Liver (tissue), 9 donors: ENCODE measurements around the gene SLC25A26. TPM values are rescaled to one million over a fixed set of nuclear protein-coding genes. Genes with fewer than 3 reads are reported as not detected.

Experiments
- DNase-seq: peaks from one replicate; pipeline ENCODE4 v3.0.0-alpha.2; 2017; ENCODE audit warnings: low spot score
- H3K27ac ChIP-seq, 2 donors: one replicate each; pipeline ENCODE4 v1.7.0; 2013; ENCODE audit warnings: inconsistent platforms in 2 of 2, low read length in 2 of 2, control low read depth in 1 of 2, low read depth in 1 of 2, mild to moderate bottlenecking in 1 of 2
- H3K27me3 ChIP-seq, 4 donors: one replicate each; pipeline versions ENCODE4 v1.6.1 to v1.7.0; 2013; ENCODE audit warnings: low read length in 3 of 4, inconsistent platforms in 1 of 4, mild to moderate bottlenecking in 1 of 4, moderate library complexity in 1 of 4; ENCODE audit not compliant: control insufficient read depth in 4 of 4, insufficient read depth in 4 of 4
- H3K36me3 ChIP-seq, 4 donors: one replicate each; pipeline versions ENCODE4 v1.6.1 to v1.7.0; 2013; ENCODE audit warnings: low read length in 3 of 4, mild to moderate bottlenecking in 3 of 4, low read depth in 1 of 4, moderate library complexity in 1 of 4; ENCODE audit not compliant: control insufficient read depth in 4 of 4, insufficient read depth in 3 of 4
- H3K4me1 ChIP-seq, 4 donors: one replicate each; pipeline versions ENCODE4 v1.6.1 to v1.7.0; 2013; ENCODE audit warnings: low read length in 3 of 4, mild to moderate bottlenecking in 3 of 4, moderate library complexity in 1 of 4; ENCODE audit not compliant: control insufficient read depth in 4 of 4, insufficient read depth in 4 of 4
- H3K4me3 ChIP-seq, 3 donors: one replicate each; pipeline versions ENCODE4 v1.6.1 to v1.7.0; 2013; ENCODE audit warnings: low read length in 3 of 3, control low read depth in 1 of 3, low read depth in 1 of 3, mild to moderate bottlenecking in 1 of 3
- H3K9ac ChIP-seq, 2 donors: one replicate each; pipeline ENCODE4 v1.7.0; 2013; ENCODE audit warnings: low read length in 2 of 2, mild to moderate bottlenecking in 2 of 2, moderate library complexity in 2 of 2, control low read depth in 1 of 2, low read depth in 1 of 2
- H3K9me3 ChIP-seq, 4 donors: one replicate each; pipeline versions ENCODE4 v1.6.1 to v1.7.0; 2013; ENCODE audit warnings: low read length in 3 of 4; ENCODE audit not compliant: control insufficient read depth in 4 of 4
- EGR1 ChIP-seq, 2 donors: IDR thresholded peaks; 2 replicates each; pipeline ENCODE4 v1.6.1; 2016 to 2018; ENCODE audit warnings: antibody characterized with exemption in 2 of 2, low read depth in 2 of 2
- FOXA2 ChIP-seq: IDR thresholded peaks from 2 replicates; pipeline ENCODE4 v1.6.1; 2016; ENCODE audit warnings: antibody characterized with exemption
- GABPA ChIP-seq, 2 donors: IDR thresholded peaks in 1 of 2; conservative IDR thresholded peaks in 1 of 2; 2 replicates each; pipeline ENCODE4 v1.6.1; 2016; ENCODE audit warnings: antibody characterized with exemption in 2 of 2, mild to moderate bottlenecking in 1 of 2, moderate library complexity in 1 of 2
- HNF4A ChIP-seq, 2 donors: conservative IDR thresholded peaks; 2 replicates each; pipeline ENCODE4 v1.6.1; 2016; ENCODE audit warnings: antibody characterized with exemption in 2 of 2, mild to moderate bottlenecking in 2 of 2
- HNF4G ChIP-seq: IDR thresholded peaks from 2 replicates; pipeline ENCODE4 v1.6.1; 2016; ENCODE audit warnings: antibody characterized with exemption
- JUND ChIP-seq, 2 donors: IDR thresholded peaks; 2 replicates each; pipeline ENCODE4 v1.6.1; 2016; ENCODE audit warnings: antibody characterized with exemption in 2 of 2
- NR2F2 ChIP-seq: IDR thresholded peaks from 2 replicates; pipeline ENCODE4 v1.6.1; 2016; ENCODE audit warnings: antibody characterized with exemption
- RAD21 ChIP-seq, 2 donors: IDR thresholded peaks; 2 replicates each; pipeline ENCODE4 v1.6.1; 2016; ENCODE audit warnings: antibody characterized with exemption in 2 of 2, mild to moderate bottlenecking in 2 of 2
- RXRA ChIP-seq, 2 donors: IDR thresholded peaks; 2 replicates each; pipeline ENCODE4 v1.6.1; 2017 to 2018; ENCODE audit warnings: antibody characterized with exemption in 2 of 2, mild to moderate bottlenecking in 1 of 2
- SP1 ChIP-seq: IDR thresholded peaks from 2 replicates; pipeline ENCODE4 v1.6.1; 2018; ENCODE audit warnings: antibody characterized with exemption, mild to moderate bottlenecking
- YY1 ChIP-seq: IDR thresholded peaks from 2 replicates; pipeline ENCODE4 v1.6.1; 2016; ENCODE audit warnings: antibody characterized with exemption, mild to moderate bottlenecking
- WGBS: extraction: QIAGEN DNeasy Blood & Tissue Kit; methylation state at CpG from one replicate; pipeline ENCODE4 v1.1.7; 2013; 5-methylcytosine and 5-hydroxymethylcytosine counted together
- polyA plus RNA-seq, 2 donors: library from polyadenylated mRNA; stranded (reverse) in 1 of 2; unstranded in 1 of 2; fragments of 200-250 nt in 1 of 2; fragments of >200 nt in 1 of 2; fragmentation: Nextera tagmentation in 1 of 2; extraction: Ambion mirVana in 1 of 2; gene quantifications; one replicate each; pipeline versions ENCODE4 v1.2.1 to v1.2.3, GENCODE V29; 2013 to 2015
- total RNA-seq, 2 donors: library from RNA; depleted of rRNA; stranded (reverse); fragments of >200 nt; gene quantifications; one replicate each; pipeline ENCODE4 v1.2.3, GENCODE V29; 2014
- TF ChIP-seq, protein P1 (sequence below): IDR thresholded peaks from 2 replicates; pipeline ENCODE4 v1.6.1; 2016; ENCODE audit warnings: antibody characterized with exemption
- TF ChIP-seq, protein P2 (sequence below): IDR thresholded peaks from 2 replicates; pipeline ENCODE4 v1.6.1; 2016; ENCODE audit warnings: antibody characterized with exemption, mild to moderate bottlenecking
- TF ChIP-seq, protein P3 (sequence below): fragments of 150-350 bp; IDR thresholded peaks from 2 replicates; pipeline ENCODE4 v1.5.1; 2017; ENCODE audit warnings: improper control_type of control experiment, low read depth, low read length; ENCODE audit not compliant: missing input control
- TF ChIP-seq, protein P4 (sequence below): IDR thresholded peaks from 2 replicates; pipeline ENCODE4 v1.6.1; 2016; ENCODE audit warnings: antibody characterized with exemption
- TF ChIP-seq, protein P5 (sequence below): IDR thresholded peaks from 2 replicates; pipeline ENCODE4 v1.6.1; 2016; ENCODE audit warnings: antibody characterized with exemption
- donor health status: healthy.
- donor health status: healthy.
- donor health status: healthy.
- donor health status: healthy.
- donor health status: healthy.

SLC25A26 gene
- total and polyA plus RNA-seq, 4 donors, result 9.9 to 21.6 (median 12.8) TPM

DNA sequence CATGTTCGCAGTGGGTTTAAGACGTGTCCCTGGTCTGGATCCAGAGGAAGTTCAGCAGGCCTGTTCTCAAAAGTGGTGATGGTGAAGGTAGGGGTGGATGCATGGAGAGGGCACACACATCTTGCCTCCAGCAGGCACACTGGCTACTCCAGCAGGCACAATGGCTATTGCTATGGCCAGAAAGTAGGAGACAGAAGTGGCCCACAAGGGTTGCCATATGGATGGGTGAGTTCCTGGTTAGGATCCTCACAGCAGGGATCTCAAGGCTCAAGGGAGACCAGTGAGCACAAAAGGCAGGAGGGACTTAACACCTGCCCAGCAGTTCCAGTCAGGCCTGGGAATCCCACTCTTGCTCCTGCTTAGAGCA is 172.1 kb downstream of the SLC25A26 start:
- WGBS, result 98% methylated on average over 2 of the region's 2 CpGs
- H3K36me3 ChIP-seq, result peaks cover 5 to 46% (median 37%) of the 10 kb centered on the region in 4 donors
- no peak overlapping the region for H3K27ac ChIP-seq

DNA sequence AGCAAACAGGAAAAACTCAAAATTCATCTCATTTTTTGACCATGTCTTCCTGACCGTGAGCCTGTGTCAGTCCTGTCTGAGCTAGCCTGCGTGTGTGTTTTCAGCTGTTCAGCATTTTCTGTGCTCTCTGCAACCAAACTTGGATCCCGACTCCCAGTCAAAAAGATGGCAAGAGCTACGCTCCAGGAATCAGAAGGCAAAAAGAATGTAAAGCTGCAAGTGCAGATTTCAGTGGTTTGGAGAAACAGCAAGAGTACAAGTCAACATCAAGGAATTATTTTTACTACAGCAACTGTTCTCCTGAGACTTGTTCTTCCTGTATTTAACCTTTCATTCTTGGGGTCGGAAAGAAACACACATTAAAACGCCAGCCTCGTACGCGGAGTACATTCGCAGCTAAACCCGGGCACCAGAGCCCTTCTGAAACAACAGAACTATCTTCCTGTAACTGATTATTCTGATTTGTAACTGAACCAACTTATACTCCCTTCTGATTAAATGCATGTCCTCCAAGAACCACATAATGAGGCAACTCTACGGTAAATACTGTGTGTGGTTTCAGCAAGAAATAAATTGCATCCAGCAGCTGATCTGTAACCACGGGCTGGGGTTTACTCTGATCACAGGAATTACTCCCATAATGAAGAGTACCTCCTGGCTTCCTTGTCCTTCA is 172.7 kb downstream of the SLC25A26 start:
- Histone ChIP-seq H3K4me3 (no peak overlapping the region), H3K27ac (no peak overlapping the region), H3K4me1 (no peaks in the 10 kb centered on the region), H3K9me3 (no peaks in the 10 kb centered on the region), H3K27me3 (no peaks in the 10 kb centered on the region), H3K9ac (no peak overlapping the region), H3K36me3 (peaks cover 5 to 50% (median 38%) of the 10 kb centered on the region in 4 donors)
- no peak for DNase-seq
- WGBS, result 86% methylated on average over 13 of the region's 13 CpGs
- TF ChIP-seq, protein P1, sequence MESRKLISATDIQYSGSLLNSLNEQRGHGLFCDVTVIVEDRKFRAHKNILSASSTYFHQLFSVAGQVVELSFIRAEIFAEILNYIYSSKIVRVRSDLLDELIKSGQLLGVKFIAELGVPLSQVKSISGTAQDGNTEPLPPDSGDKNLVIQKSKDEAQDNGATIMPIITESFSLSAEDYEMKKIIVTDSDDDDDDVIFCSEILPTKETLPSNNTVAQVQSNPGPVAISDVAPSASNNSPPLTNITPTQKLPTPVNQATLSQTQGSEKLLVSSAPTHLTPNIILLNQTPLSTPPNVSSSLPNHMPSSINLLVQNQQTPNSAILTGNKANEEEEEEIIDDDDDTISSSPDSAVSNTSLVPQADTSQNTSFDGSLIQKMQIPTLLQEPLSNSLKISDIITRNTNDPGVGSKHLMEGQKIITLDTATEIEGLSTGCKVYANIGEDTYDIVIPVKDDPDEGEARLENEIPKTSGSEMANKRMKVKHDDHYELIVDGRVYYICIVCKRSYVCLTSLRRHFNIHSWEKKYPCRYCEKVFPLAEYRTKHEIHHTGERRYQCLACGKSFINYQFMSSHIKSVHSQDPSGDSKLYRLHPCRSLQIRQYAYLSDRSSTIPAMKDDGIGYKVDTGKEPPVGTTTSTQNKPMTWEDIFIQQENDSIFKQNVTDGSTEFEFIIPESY, result no peak
- TF ChIP-seq HNF4A (conservative IDR thresholded peaks at IDR 0.05) (no peak), RAD21 (IDR thresholded peaks at IDR 0.05) (no peak), GABPA (IDR thresholded peaks at IDR 0.05 in 1 of 2, conservative IDR thresholded peaks at IDR 0.05 in 1 of 2) (no peak), FOXA2 (no peak), EGR1 (IDR thresholded peaks at IDR 0.05; ENCODE audit: low read depth in 2 of 2) (no peak), HNF4G (no peak), NR2F2 (no peak), YY1 (no peak), RXRA (IDR thresholded peaks at IDR 0.05) (no peak), JUND (IDR thresholded peaks at IDR 0.05) (no peak), SP1 (no peak)
- TF ChIP-seq, protein P2, sequence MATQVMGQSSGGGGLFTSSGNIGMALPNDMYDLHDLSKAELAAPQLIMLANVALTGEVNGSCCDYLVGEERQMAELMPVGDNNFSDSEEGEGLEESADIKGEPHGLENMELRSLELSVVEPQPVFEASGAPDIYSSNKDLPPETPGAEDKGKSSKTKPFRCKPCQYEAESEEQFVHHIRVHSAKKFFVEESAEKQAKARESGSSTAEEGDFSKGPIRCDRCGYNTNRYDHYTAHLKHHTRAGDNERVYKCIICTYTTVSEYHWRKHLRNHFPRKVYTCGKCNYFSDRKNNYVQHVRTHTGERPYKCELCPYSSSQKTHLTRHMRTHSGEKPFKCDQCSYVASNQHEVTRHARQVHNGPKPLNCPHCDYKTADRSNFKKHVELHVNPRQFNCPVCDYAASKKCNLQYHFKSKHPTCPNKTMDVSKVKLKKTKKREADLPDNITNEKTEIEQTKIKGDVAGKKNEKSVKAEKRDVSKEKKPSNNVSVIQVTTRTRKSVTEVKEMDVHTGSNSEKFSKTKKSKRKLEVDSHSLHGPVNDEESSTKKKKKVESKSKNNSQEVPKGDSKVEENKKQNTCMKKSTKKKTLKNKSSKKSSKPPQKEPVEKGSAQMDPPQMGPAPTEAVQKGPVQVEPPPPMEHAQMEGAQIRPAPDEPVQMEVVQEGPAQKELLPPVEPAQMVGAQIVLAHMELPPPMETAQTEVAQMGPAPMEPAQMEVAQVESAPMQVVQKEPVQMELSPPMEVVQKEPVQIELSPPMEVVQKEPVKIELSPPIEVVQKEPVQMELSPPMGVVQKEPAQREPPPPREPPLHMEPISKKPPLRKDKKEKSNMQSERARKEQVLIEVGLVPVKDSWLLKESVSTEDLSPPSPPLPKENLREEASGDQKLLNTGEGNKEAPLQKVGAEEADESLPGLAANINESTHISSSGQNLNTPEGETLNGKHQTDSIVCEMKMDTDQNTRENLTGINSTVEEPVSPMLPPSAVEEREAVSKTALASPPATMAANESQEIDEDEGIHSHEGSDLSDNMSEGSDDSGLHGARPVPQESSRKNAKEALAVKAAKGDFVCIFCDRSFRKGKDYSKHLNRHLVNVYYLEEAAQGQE, result no peak
- TF ChIP-seq, protein P3, sequence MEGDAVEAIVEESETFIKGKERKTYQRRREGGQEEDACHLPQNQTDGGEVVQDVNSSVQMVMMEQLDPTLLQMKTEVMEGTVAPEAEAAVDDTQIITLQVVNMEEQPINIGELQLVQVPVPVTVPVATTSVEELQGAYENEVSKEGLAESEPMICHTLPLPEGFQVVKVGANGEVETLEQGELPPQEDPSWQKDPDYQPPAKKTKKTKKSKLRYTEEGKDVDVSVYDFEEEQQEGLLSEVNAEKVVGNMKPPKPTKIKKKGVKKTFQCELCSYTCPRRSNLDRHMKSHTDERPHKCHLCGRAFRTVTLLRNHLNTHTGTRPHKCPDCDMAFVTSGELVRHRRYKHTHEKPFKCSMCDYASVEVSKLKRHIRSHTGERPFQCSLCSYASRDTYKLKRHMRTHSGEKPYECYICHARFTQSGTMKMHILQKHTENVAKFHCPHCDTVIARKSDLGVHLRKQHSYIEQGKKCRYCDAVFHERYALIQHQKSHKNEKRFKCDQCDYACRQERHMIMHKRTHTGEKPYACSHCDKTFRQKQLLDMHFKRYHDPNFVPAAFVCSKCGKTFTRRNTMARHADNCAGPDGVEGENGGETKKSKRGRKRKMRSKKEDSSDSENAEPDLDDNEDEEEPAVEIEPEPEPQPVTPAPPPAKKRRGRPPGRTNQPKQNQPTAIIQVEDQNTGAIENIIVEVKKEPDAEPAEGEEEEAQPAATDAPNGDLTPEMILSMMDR, result no peak
- TF ChIP-seq, protein P4, sequence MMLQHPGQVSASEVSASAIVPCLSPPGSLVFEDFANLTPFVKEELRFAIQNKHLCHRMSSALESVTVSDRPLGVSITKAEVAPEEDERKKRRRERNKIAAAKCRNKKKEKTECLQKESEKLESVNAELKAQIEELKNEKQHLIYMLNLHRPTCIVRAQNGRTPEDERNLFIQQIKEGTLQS, result no peak
- TF ChIP-seq, protein P5, sequence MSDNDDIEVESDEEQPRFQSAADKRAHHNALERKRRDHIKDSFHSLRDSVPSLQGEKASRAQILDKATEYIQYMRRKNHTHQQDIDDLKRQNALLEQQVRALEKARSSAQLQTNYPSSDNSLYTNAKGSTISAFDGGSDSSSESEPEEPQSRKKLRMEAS, result no peak

More for the DNA sequence above, 172.1 kb downstream of the SLC25A26 start:
- Histone ChIP-seq H3K27me3 (no peaks in the 10 kb centered on the region), H3K9me3 (no peaks in the 10 kb centered on the region), H3K4me1 (no peaks in the 10 kb centered on the region), H3K9ac (no peak overlapping the region), H3K4me3 (no peak overlapping the region)
- TF ChIP-seq, protein P4, result no peak
- TF ChIP-seq, protein P1, result no peak
- no peak for TF ChIP-seq GABPA (IDR thresholded peaks at IDR 0.05 in 1 of 2, conservative IDR thresholded peaks at IDR 0.05 in 1 of 2)
- no peak for DNase-seq
